CD14-positive monocyte (primary cell): Measurements from ENCODE around the gene FFAR2. TPM values are rescaled to one million over a fixed set of nuclear protein-coding genes. Genes with fewer than 3 reads are reported as not detected.
"Not testable (repeated sequence)": the region's sequence is repeated elsewhere in the genome, so short reads cannot be mapped to it uniquely, and the experiment has no call there.

Experiments
- DNase-seq, 3 donors: peaks; one replicate each; pipeline ENCODE4 v3.0.0-alpha.2; 2011 to 2022
- H2AFZ ChIP-seq: 2 replicates; pipeline ENCODE4 v1.6.0; 2012; ENCODE audit warnings: mild to moderate bottlenecking, low read depth, low read length, inconsistent platforms; ENCODE audit not compliant: insufficient read depth, poor library complexity, severe bottlenecking
- H3K27ac ChIP-seq, 2 donors: 1 replicate in 1 of 2; 2 replicates in 1 of 2; pipeline ENCODE4 v1.5.1; 2012 to 2013; ENCODE audit warnings: low read length in 2 of 2, control low read depth in 1 of 2, inconsistent platforms in 1 of 2, low read depth in 1 of 2, mild to moderate bottlenecking in 1 of 2
- H3K27me3 ChIP-seq, 2 donors: one replicate each; pipeline versions ENCODE4 v1.6.0 to v1.6.1; 2011 to 2013; ENCODE audit warnings: low read length in 2 of 2; ENCODE audit not compliant: control insufficient read depth in 2 of 2, insufficient read depth in 2 of 2
- H3K36me3 ChIP-seq, 2 donors: replicated peaks in 1 of 2; 1 replicate in 1 of 2; 2 replicates in 1 of 2; pipeline versions ENCODE4 v1.5.1 to v1.6.1; 2012 to 2013; ENCODE audit warnings: low read length in 2 of 2, control low read depth in 1 of 2, inconsistent platforms in 1 of 2, mild to moderate bottlenecking in 1 of 2; ENCODE audit not compliant: insufficient read depth in 2 of 2, control insufficient read depth in 1 of 2
- H3K4me1 ChIP-seq, 2 donors: 1 replicate in 1 of 2; 2 replicates in 1 of 2; pipeline versions ENCODE4 v1.5.1 to v1.6.1; 2012 to 2013; ENCODE audit warnings: low read length in 2 of 2, control low read depth in 1 of 2, inconsistent platforms in 1 of 2, mild to moderate bottlenecking in 1 of 2, moderate library complexity in 1 of 2; ENCODE audit not compliant: insufficient read depth in 2 of 2, control insufficient read depth in 1 of 2
- H3K4me2 ChIP-seq: replicated peaks from 2 replicates; pipeline ENCODE3; 2012; ENCODE audit warnings: low read length, moderate library complexity, mild to moderate bottlenecking; ENCODE audit not compliant: poor library complexity, severe bottlenecking; ENCODE audit errors: extremely low read depth
- H3K4me3 ChIP-seq, 3 experiments: fragments of 200-600 bp in 1 of 3; sonication (generic) in 1 of 3; replicated peaks in 1 of 3; 1 replicate in 2 of 3; 2 replicates in 1 of 3; pipeline ENCODE4 v1.5.1; 2011 to 2013; ENCODE audit warnings: low read length in 3 of 3, mild to moderate bottlenecking in 3 of 3, control low read depth in 2 of 3, low read depth in 2 of 3, inconsistent platforms in 1 of 3, moderate library complexity in 1 of 3
- H3K79me2 ChIP-seq: 2 replicates; pipeline ENCODE4 v1.6.0; 2012; ENCODE audit warnings: mild to moderate bottlenecking, control low read depth, inconsistent platforms, low read length, moderate library complexity; ENCODE audit not compliant: insufficient read depth
- H3K9ac ChIP-seq: 2 replicates; pipeline ENCODE4 v1.6.0; 2017; ENCODE audit warnings: low read length, mild to moderate bottlenecking; ENCODE audit not compliant: insufficient read depth, poor library complexity, severe bottlenecking
- H3K9me3 ChIP-seq, 2 donors: replicated peaks in 1 of 2; 1 replicate in 1 of 2; 2 replicates in 1 of 2; pipeline versions ENCODE4 v1.5.1 to v1.6.1; 2012 to 2013; ENCODE audit warnings: low read length in 2 of 2, control low read depth in 1 of 2; ENCODE audit not compliant: control insufficient read depth in 1 of 2, insufficient read depth in 1 of 2
- H4K20me1 ChIP-seq: 2 replicates; pipeline ENCODE4 v1.6.0; 2012; ENCODE audit warnings: mild to moderate bottlenecking, low read length, control low read depth, moderate library complexity; ENCODE audit not compliant: insufficient read depth
- H3K27ac Mint-ChIP-seq, 7 donors: one replicate each; pipeline ENCODE4 v1.8.0; 2020; ENCODE audit warnings: mild to moderate bottlenecking in 7 of 7, mixed read lengths in 7 of 7, moderate library complexity in 6 of 7, inconsistent platforms in 2 of 7
- H3K27me3 Mint-ChIP-seq, 3 donors: one replicate each; pipeline ENCODE4 v1.8.0; 2021 to 2022; ENCODE audit warnings: low read depth in 3 of 3, mild to moderate bottlenecking in 3 of 3, mixed read lengths in 3 of 3, moderate library complexity in 3 of 3, inconsistent platforms in 1 of 3
- H3K36me3 Mint-ChIP-seq, 2 donors: one replicate each; pipeline ENCODE4 v1.8.0; 2020; ENCODE audit warnings: mixed read lengths in 2 of 2, inconsistent platforms in 1 of 2, mild to moderate bottlenecking in 1 of 2
- H3K4me1 Mint-ChIP-seq: one replicate; pipeline ENCODE4 v1.8.0; 2020; ENCODE audit warnings: mild to moderate bottlenecking, mixed read lengths
- H3K4me3 Mint-ChIP-seq, 2 donors: one replicate each; pipeline ENCODE4 v1.8.0; 2020; ENCODE audit warnings: mild to moderate bottlenecking in 2 of 2, mixed read lengths in 2 of 2, moderate library complexity in 1 of 2
- H3K9me3 Mint-ChIP-seq, 7 donors: one replicate each; pipeline ENCODE4 v1.8.0; 2020 to 2022; ENCODE audit warnings: mixed read lengths in 7 of 7, mild to moderate bottlenecking in 6 of 7, moderate library complexity in 6 of 7, inconsistent platforms in 2 of 7
- CTCF ChIP-seq: fragments of 200-600 bp; IDR thresholded peaks from one replicate; pipeline ENCODE4 v1.8.0; 2022; ENCODE audit warnings: antibody characterized with exemption, mild to moderate bottlenecking
- WGBS: methylation state at CpG from one replicate; pipeline ENCODE4 v1.1.5; 2013; ENCODE audit warnings: missing lambda C conversion rate; ENCODE audit not compliant: insufficient coverage; 5-methylcytosine and 5-hydroxymethylcytosine counted together
- intact Hi-C, 2 donors: fragments of 100-400 bp; cut with micrococcal nuclease; formaldehyde crosslinking; loops; one replicate each; pipeline versions ENCODE4 v1.15.0 to v1.15.1; 2023
- polyA plus RNA-seq, 3 donors: library from polyadenylated mRNA; depleted of rRNA in 1 of 3; unstranded in 2 of 3; stranded (reverse) in 1 of 3; fragments of 300-500 nt in 2 of 3; fragments of >200 nt in 1 of 3; fragmentation: Illumina TruSeq in 2 of 3; gene quantifications; 1 replicate in 2 of 3; 2 replicates in 1 of 3; pipeline ENCODE4 v1.2.3, GENCODE V29; 2012 to 2021

The FFAR2 gene
- polyA plus RNA-seq, 3 donors, result 5.7 to 38.7 (median 10.8) TPM

- intact Hi-C loops, result no loop called here
- H3K4me1 ChIP-seq, result peaks cover 7 to 11% of the 10 kb centered on the region in 2 donors
- no peak overlapping the region for H3K27ac ChIP-seq
- Mint-ChIP-seq H3K9me3 (peaks cover 0 to 2% (median 0%) of the 10 kb centered on the region in 7 donors), H3K4me3 (no peak overlapping the region), H3K36me3 (peaks cover 0 to 1% of the 10 kb centered on the region in 2 donors), H3K27me3 (peaks cover 4 to 9% (median 4%) of the 10 kb centered on the region in 3 donors), H3K4me1 (peaks cover 15% of the 10 kb centered on the region), H3K27ac (no peak overlapping the region)
- H2AFZ ChIP-seq, result no peak overlapping the region
- 94% methylated on average over 6 of the region's 7 CpGs for WGBS
- no peaks in the 10 kb centered on the region for H3K27me3 ChIP-seq
- no peaks in the 10 kb centered on the region for H3K9me3 ChIP-seq
- H4K20me1 ChIP-seq, result no peaks in the 10 kb centered on the region
- no peak overlapping the region for H3K4me2 ChIP-seq
- no peak overlapping the region for H3K4me3 ChIP-seq
- H3K9ac ChIP-seq, result no peak overlapping the region
- no peaks in the 10 kb centered on the region for H3K36me3 ChIP-seq
- DNase-seq, result no peak
- H3K79me2 ChIP-seq, result no peaks in the 10 kb centered on the region
- no peak for TF ChIP-seq CTCF
These were observed 47.3 kb upstream of the FFAR2 start for GRCh38 chr19:35400773-35401100.

- 94% methylated on average over 7 of the region's 9 CpGs for WGBS
- H3K27me3 ChIP-seq, H3K9me3 Mint-ChIP-seq, DNase-seq, H3K4me2 ChIP-seq, H3K27ac ChIP-seq, H3K4me1 ChIP-seq, H4K20me1 ChIP-seq, H3K9me3 ChIP-seq, H3K36me3 Mint-ChIP-seq, H3K27me3 Mint-ChIP-seq, intact Hi-C loops, H3K4me3 Mint-ChIP-seq, H3K4me3 ChIP-seq, H3K79me2 ChIP-seq, H3K4me1 Mint-ChIP-seq, H3K9ac ChIP-seq, H2AFZ ChIP-seq, H3K36me3 ChIP-seq: not testable (repeated sequence)
- peak overlapping the region in 2 of 7 donors; percentile 19 to 22 for H3K27ac Mint-ChIP-seq
These were observed 46.6 kb upstream of the FFAR2 start for GRCh38 chr19:35401416-35401815.
